GM12872 (cell line): ENCODE data around the gene C1orf198.

Experiments used
- CTCF ChIP-seq: IDR thresholded peaks from 3 replicates; pipeline ENCODE4 v1.5.1; 2011; ENCODE audit warnings: low read depth, mild to moderate bottlenecking, low read length, moderate library complexity; ENCODE audit not compliant: insufficient read depth

C1orf198 gene

GRCh38 chr1:230858918-230859729 is 9.2 kb downstream of the C1orf198 start:
- TF ChIP-seq CTCF = no peak

GRCh38 chr1:230858236-230858820 is 10.0 kb downstream of the C1orf198 start:
- TF ChIP-seq CTCF = no peak

GRCh38 chr1:230857822-230858221 is 10.5 kb downstream of the C1orf198 start:
- TF ChIP-seq CTCF = no peak

GRCh38 chr1:230857077-230857476 is 11.2 kb downstream of the C1orf198 start:
- no peak for TF ChIP-seq CTCF

GRCh38 chr1:230855886-230856285 is 12.4 kb downstream of the C1orf198 start:
- TF ChIP-seq CTCF = no peak

- no peak for TF ChIP-seq CTCF
Measured at GRCh38 chr1:230854423-230854822, 13.9 kb downstream of the C1orf198 start.

- TF ChIP-seq CTCF = no peak
Measured at GRCh38 chr1:230853731-230854130, 14.6 kb downstream of the C1orf198 start.
